HFFc6 (cell line): Measurements from ENCODE around the gene HSD17B11. TPM values are rescaled to one million over a fixed set of nuclear protein-coding genes. Genes with fewer than 3 reads are reported as not detected.
"Not testable (repeated sequence)": the region's sequence is repeated elsewhere in the genome, so short reads cannot be mapped to it uniquely, and the experiment has no call there.

Experiments
- DNase-seq: peaks from one replicate; pipeline ENCODE4 v3.0.0-alpha.2; 2018
- H3K27ac Mint-ChIP-seq: 2 replicates; pipeline ENCODE4 v1.8.0; 2020; ENCODE audit warnings: mild to moderate bottlenecking, mixed read lengths
- H3K27me3 Mint-ChIP-seq: 2 replicates; pipeline ENCODE4 v1.8.0; 2021; ENCODE audit warnings: mild to moderate bottlenecking, moderate library complexity, mixed read lengths; ENCODE audit not compliant: insufficient read depth
- H3K36me3 Mint-ChIP-seq: 2 replicates; pipeline ENCODE4 v1.8.0; 2021; ENCODE audit warnings: low read depth, mixed read lengths
- H3K4me1 Mint-ChIP-seq: 2 replicates; pipeline ENCODE4 v1.8.0; 2020; ENCODE audit warnings: low read depth, mixed read lengths
- H3K4me3 Mint-ChIP-seq: 2 replicates; pipeline ENCODE4 v1.8.0; 2020; ENCODE audit warnings: mild to moderate bottlenecking, moderate library complexity, mixed read lengths
- H3K9me3 Mint-ChIP-seq: 2 replicates; pipeline ENCODE4 v1.8.0; 2020; ENCODE audit warnings: mild to moderate bottlenecking, mixed read lengths
- CTCF ChIP-seq: fragments of 200-600 bp; sonication (generic); IDR thresholded peaks from 2 replicates; pipeline ENCODE4 v1.5.0; 2021; ENCODE audit warnings: antibody characterized with exemption, mild to moderate bottlenecking
- total RNA-seq, 6 experiments: library from RNA; stranded (reverse); fragmentation: NEBNext Ultra II Directional; extraction: Animal tissue kit (Norgen Biotek cat#: 25700); gene quantifications; 2 replicates in 1 of 6; 3 replicates in 5 of 6; pipeline ENCODE4 v1.2.3, GENCODE V29; 2021

Gene HSD17B11
- total RNA-seq, 6 experiments from 2014 or later = 14.6 to 18.7 (median 16.3) TPM

DNA sequence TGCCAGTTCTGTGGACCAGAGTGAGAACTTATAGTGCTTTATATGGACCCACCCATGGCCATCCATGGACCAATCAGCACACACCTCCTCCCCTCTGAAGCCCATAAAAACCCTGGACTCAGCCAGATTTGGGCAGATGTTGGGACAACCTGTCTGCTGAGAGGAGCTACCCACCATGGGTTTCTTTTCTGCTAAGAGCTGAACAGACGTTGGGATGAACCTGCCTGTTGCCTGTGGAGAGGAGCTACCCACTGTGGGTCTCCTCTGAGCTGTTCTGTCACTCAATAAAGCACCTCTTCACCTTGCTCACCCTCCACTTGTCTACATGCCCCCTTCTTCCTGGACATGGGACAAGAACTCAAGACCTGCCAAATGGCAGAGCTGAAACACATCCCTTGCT, 9.0 kb upstream of the HSD17B11 start:
- no peak for DNase-seq
- Mint-ChIP-seq H3K9me3 (peaks cover 6% of the 10 kb centered on the region), H3K27me3 (no peaks in the 10 kb centered on the region; the same call in 1 of the 2 replicates), H3K4me1 (peaks cover 21% of the 10 kb centered on the region), H3K36me3 (peaks cover 5% of the 10 kb centered on the region; the same call in 1 of the 2 replicates), H3K4me3 (no peak overlapping the region), H3K27ac (no peak overlapping the region)
- TF ChIP-seq CTCF = no peak

DNA sequence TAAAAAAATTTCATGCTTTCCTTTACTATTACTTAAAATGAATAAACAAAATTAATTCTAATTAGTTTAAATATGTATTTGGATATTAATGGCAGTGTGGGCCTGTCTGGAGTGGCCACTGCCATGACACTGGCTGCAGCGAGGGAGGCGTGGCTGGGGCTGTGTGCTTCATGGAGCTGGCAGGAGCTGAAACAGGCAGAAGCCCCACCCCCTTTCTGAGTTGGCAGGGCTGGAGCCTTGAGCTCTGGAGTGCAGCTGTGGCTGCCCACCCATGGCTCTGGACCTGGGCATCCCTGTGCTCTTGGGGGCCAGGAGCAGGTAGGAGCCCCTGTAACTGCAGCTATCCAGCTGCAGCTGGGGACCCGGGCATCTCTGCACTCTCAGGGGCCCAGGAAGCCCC, 8.2 kb upstream of the HSD17B11 start:
- no peak for TF ChIP-seq CTCF
- H3K36me3 Mint-ChIP-seq = peaks cover 5% of the 10 kb centered on the region; the same call in 1 of the 2 replicates
- peaks cover 6% of the 10 kb centered on the region for H3K9me3 Mint-ChIP-seq

DNA sequence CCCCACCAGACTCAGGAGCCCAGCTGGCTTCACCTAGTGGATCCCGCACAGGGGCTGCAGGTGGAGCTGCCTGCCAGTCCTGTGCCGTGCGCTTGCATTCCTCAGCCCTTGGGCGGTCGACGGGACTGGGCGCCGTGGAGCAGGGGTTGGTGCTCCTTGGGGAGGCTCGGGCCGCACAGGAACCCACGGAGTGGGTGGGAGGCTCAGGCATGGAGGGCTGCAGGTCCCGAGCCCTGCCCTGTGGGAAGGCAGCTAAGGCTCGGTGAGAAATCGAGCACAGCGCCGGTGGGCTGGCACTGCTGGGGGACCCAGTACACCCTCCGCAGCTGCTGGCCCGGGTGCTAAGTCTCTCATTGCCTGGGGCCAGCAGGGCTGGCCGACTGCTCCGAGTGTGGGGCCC, 4.9 kb upstream of the HSD17B11 start:
- H3K36me3 Mint-ChIP-seq, H3K9me3 Mint-ChIP-seq, H3K27me3 Mint-ChIP-seq, DNase-seq, H3K4me1 Mint-ChIP-seq, H3K4me3 Mint-ChIP-seq, H3K27ac Mint-ChIP-seq: not testable (repeated sequence)

More for the DNA sequence above, 8.2 kb upstream of the HSD17B11 start:
- no peak for DNase-seq
- Mint-ChIP-seq H3K4me3 (no peak overlapping the region), H3K27me3 (no peaks in the 10 kb centered on the region; the same call in 1 of the 2 replicates), H3K27ac (no peak overlapping the region), H3K4me1 (peaks cover 21% of the 10 kb centered on the region)

DNA sequence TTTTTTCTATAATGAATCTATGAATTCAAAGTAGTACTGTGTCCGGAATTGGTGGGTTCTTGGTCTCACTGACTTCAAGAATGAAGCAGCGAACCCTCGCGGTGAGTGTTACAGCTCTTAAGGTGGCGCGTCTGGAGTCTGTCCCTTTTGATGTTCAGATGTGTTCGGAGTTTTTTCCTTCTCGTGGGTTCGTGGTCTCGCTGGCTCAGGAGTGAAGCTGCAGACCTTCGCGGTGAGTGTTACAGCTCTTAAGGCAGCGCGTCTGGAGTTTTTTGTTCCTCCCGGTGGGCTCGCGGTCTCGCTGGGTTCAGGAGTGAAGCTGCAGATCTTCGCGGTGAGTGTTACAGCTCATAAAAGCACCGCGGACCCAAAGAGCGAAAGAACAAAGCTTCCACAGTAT, 4.1 kb upstream of the HSD17B11 start:
- H3K9me3 Mint-ChIP-seq, H3K4me3 Mint-ChIP-seq, DNase-seq, H3K27me3 Mint-ChIP-seq, H3K27ac Mint-ChIP-seq, H3K36me3 Mint-ChIP-seq: not testable (repeated sequence)
- peaks cover 14% of the 10 kb centered on the region for H3K4me1 Mint-ChIP-seq

- H3K27me3 Mint-ChIP-seq = no peaks in the 10 kb centered on the region
- H3K27ac Mint-ChIP-seq = no peak overlapping the region
- no peak overlapping the region for H3K4me3 Mint-ChIP-seq
- H3K4me1 Mint-ChIP-seq = peaks cover 36% of the 10 kb centered on the region
- DNase-seq = no peak
- no peaks in the 10 kb centered on the region; the same call in 1 of the 2 replicates for H3K9me3 Mint-ChIP-seq
- TF ChIP-seq CTCF = no peak
- H3K36me3 Mint-ChIP-seq = peaks cover 13% of the 10 kb centered on the region
Measured at GRCh38 chr4:87392183-87392582, 1.2 kb upstream of the HSD17B11 start.

- H3K27ac Mint-ChIP-seq = peak overlapping the region; percentile 96
- H3K9me3 Mint-ChIP-seq = no peaks in the 10 kb centered on the region; the same call in 1 of the 2 replicates
- H3K27me3 Mint-ChIP-seq = no peaks in the 10 kb centered on the region
- DNase-seq = no peak
- peak overlapping the region; percentile 97 for H3K4me3 Mint-ChIP-seq
- peaks cover 14% of the 10 kb centered on the region for H3K36me3 Mint-ChIP-seq
- no peak; the same call in 1 of the 2 replicates for TF ChIP-seq CTCF
- peaks cover 36% of the 10 kb centered on the region for H3K4me1 Mint-ChIP-seq
Measured at GRCh38 chr4:87391576-87392054, 627 bp upstream of the HSD17B11 start.

DNA sequence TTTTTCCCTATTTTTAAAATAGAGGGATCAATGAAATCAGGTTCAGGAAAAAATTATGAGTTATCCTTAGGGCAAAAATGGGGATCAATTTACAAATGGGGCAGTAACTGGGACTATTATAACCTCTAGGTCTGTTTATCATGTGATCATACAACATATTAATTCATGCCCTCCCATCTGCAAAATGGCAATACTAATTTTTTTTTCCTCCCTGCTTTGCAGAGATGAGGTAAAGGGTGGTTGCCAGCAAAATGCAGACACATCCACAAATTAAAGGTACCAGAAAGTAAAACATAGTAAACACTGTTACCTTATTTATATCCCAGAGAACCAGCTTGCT, 467 bp downstream of the HSD17B11 start:
- Mint-ChIP-seq H3K36me3 (peaks cover 17% of the 10 kb centered on the region), H3K27ac (peak overlapping the region; percentile 96), H3K27me3 (no peaks in the 10 kb centered on the region), H3K4me1 (peaks cover 36% of the 10 kb centered on the region), H3K4me3 (peak overlapping the region; percentile 97), H3K9me3 (no peaks in the 10 kb centered on the region; the same call in 1 of the 2 replicates)
- no peak for DNase-seq
- TF ChIP-seq CTCF = no peak

- not testable (repeated sequence) for DNase-seq, H3K27me3 Mint-ChIP-seq, H3K9me3 Mint-ChIP-seq
- H3K27ac Mint-ChIP-seq = peak overlapping the region; percentile 96
- H3K4me1 Mint-ChIP-seq = peaks cover 36% of the 10 kb centered on the region
- H3K36me3 Mint-ChIP-seq = peaks cover 17% of the 10 kb centered on the region
- peak overlapping the region; percentile 97 for H3K4me3 Mint-ChIP-seq
Measured at GRCh38 chr4:87390055-87390454, 933 bp downstream of the HSD17B11 start.
